Upper lobe of left lung (tissue), 4 donors: ENCODE measurements around the gene IFNL4.

Source experiments
- POLR2A ChIP-seq, 4 donors: fragments of 450-650 bp; IDR thresholded peaks; one replicate each; pipeline ENCODE4 v1.5.1; 2016 to 2017; ENCODE audit warnings: antibody characterized with exemption in 4 of 4, mild to moderate bottlenecking in 2 of 4
- TF ChIP-seq, protein P1 (sequence below), 6 experiments: fragments of 450-650 bp in 4 of 6; fragments of 200-600 bp in 2 of 6; sonication (generic) in 2 of 6; IDR thresholded peaks; one replicate each; pipeline ENCODE4 v1.5.1; 2016 to 2019; ENCODE audit warnings: antibody characterized with exemption in 6 of 6

- TF ChIP-seq, protein P1, sequence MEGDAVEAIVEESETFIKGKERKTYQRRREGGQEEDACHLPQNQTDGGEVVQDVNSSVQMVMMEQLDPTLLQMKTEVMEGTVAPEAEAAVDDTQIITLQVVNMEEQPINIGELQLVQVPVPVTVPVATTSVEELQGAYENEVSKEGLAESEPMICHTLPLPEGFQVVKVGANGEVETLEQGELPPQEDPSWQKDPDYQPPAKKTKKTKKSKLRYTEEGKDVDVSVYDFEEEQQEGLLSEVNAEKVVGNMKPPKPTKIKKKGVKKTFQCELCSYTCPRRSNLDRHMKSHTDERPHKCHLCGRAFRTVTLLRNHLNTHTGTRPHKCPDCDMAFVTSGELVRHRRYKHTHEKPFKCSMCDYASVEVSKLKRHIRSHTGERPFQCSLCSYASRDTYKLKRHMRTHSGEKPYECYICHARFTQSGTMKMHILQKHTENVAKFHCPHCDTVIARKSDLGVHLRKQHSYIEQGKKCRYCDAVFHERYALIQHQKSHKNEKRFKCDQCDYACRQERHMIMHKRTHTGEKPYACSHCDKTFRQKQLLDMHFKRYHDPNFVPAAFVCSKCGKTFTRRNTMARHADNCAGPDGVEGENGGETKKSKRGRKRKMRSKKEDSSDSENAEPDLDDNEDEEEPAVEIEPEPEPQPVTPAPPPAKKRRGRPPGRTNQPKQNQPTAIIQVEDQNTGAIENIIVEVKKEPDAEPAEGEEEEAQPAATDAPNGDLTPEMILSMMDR (IDR thresholded peaks at IDR 0.05) = no peak
- no peak for TF ChIP-seq POLR2A (IDR thresholded peaks at IDR 0.05)
These were observed 9.7 kb downstream of the IFNL4 start for GRCh38 chr19:39238944-39239343.
